AG04449 (cell line): ENCODE results near the gene FBXL16.

Experiments used
- CTCF ChIA-PET: fragments of 350-600 bp; formaldehyde crosslinking; extraction: SDS; loops from one replicate; lab custom pipeline; 2021; ENCODE audit warnings: antibody characterized with exemption; lab: Yijun Ruan, JAX
- POLR2A ChIA-PET: fragments of 400-600, 350-600 bp; formaldehyde crosslinking; extraction: SDS; loops from one replicate; lab custom pipeline; 2020; ENCODE audit warnings: antibody characterized with exemption, inconsistent platforms; lab: Yijun Ruan, JAX
- DNase-seq: peaks from one replicate; pipeline ENCODE4 v3.0.0-alpha.2; 2010; ENCODE audit warnings: low read depth, low spot score
- H3K4me3 ChIP-seq: 2 replicates; pipeline ENCODE4 v1.5.1; 2011; ENCODE audit warnings: low read depth, mild to moderate bottlenecking, control low read depth, low read length
- CTCF ChIP-seq: IDR thresholded peaks from one replicate; pipeline ENCODE4 v1.5.1; 2011; ENCODE audit warnings: mild to moderate bottlenecking, moderate library complexity, low read length, control low read depth, inconsistent platforms; ENCODE audit not compliant: insufficient read depth; ENCODE audit errors: missing control alignments

The FBXL16 gene

GRCh38 chr16:646679-647172, 58.9 kb downstream of the FBXL16 start:
- TF ChIP-seq CTCF: no peak
- no peak for DNase-seq
- no peak overlapping the region for H3K4me3 ChIP-seq
- ChIA-PET CTCF (no interaction called here), POLR2A (no interaction called here)

GRCh38 chr16:645852-646678, 59.5 kb downstream of the FBXL16 start:
- CTCF ChIA-PET: interaction anchor here (2.7 kb wide), 1 partner anchor 22 kb away, joined by 8 read pairs; the partner anchor contains the start of gene RHOT2
- DNase-seq: no peak
- no peak overlapping the region for H3K4me3 ChIP-seq
- TF ChIP-seq CTCF: no peak
- POLR2A ChIA-PET: no interaction called here

- H3K4me3 ChIP-seq: no peak overlapping the region
- no peak for DNase-seq
- no peak for TF ChIP-seq CTCF
- POLR2A ChIA-PET: no interaction called here
- CTCF ChIA-PET: interaction anchor here (1.4 to 2.7 kb wide), 2 partner anchors 8 to 24 kb away, joined by 4 to 8 read pairs; partner anchors contain the start of gene RHOT2
Measured at GRCh38 chr16:644556-644955, 61.0 kb downstream of the FBXL16 start.

GRCh38 chr16:643050-643368, 62.6 kb downstream of the FBXL16 start:
- peak overlapping the region; percentile 84 for H3K4me3 ChIP-seq
- CTCF ChIA-PET: interaction anchor here (0.8 to 1.4 kb wide), 2 partner anchors 9 to 15 kb away, joined by 3 to 4 read pairs; no protein-coding TSS in a partner anchor
- POLR2A ChIA-PET: no interaction called here
- no peak for TF ChIP-seq CTCF
- DNase-seq: no peak
